Measurements from ENCODE around the gene PKHD1.

Gene PKHD1

DNA sequence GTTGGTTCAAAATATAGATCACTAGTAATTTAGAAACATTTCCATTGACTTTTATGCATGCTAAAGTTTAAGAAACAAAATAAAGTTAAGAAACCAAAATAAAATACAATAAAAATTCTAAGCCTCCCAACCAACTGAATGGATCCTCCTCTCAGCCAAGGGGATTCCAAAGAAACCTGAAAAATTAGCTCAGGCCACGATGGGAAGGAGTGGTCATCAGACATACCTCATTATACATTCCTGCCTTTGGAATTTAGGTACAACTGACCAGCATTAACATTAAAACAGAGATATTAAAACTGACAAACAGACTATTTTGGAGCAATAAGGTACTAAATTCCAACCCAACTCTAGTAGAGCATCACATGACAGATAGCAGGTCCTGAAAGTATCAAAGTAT, 275.2 kb downstream of the PKHD1 start:
- ChIA-PET POLR2A (no interaction called here), CTCF (no interaction called here)
- no peak for DNase-seq (ENCODE audit: extremely low spot score)
- TF ChIP-seq FOXK2 (IDR thresholded peaks at IDR 0.05) (no peak), ELF4 (IDR thresholded peaks at IDR 0.05) (no peak), CTBP1 (IDR thresholded peaks at IDR 0.05; ENCODE audit: borderline replicate concordance) (no peak), BHLHE40 (IDR thresholded peaks at IDR 0.05; ENCODE audit: borderline replicate concordance) (no peak), NFRKB (IDR thresholded peaks at IDR 0.05) (no peak), SP1 (IDR thresholded peaks at IDR 0.05) (no peak), FOXA1 (IDR thresholded peaks at IDR 0.05) (no peak), SUZ12 (IDR thresholded peaks at IDR 0.05) (no peak), TARDBP (IDR thresholded peaks at IDR 0.05) (no peak), ARNT (IDR thresholded peaks at IDR 0.05) (no peak), ZNF384 (IDR thresholded peaks at IDR 0.05) (no peak), LEF1 (IDR thresholded peaks at IDR 0.05; ENCODE audit: borderline replicate concordance) (no peak), HDGF (IDR thresholded peaks at IDR 0.05; ENCODE audit: borderline replicate concordance) (no peak)
- TF ChIP-seq, protein P1, sequence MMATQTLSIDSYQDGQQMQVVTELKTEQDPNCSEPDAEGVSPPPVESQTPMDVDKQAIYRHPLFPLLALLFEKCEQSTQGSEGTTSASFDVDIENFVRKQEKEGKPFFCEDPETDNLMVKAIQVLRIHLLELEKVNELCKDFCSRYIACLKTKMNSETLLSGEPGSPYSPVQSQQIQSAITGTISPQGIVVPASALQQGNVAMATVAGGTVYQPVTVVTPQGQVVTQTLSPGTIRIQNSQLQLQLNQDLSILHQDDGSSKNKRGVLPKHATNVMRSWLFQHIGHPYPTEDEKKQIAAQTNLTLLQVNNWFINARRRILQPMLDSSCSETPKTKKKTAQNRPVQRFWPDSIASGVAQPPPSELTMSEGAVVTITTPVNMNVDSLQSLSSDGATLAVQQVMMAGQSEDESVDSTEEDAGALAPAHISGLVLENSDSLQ (IDR thresholded peaks at IDR 0.05) = no peak

DNA sequence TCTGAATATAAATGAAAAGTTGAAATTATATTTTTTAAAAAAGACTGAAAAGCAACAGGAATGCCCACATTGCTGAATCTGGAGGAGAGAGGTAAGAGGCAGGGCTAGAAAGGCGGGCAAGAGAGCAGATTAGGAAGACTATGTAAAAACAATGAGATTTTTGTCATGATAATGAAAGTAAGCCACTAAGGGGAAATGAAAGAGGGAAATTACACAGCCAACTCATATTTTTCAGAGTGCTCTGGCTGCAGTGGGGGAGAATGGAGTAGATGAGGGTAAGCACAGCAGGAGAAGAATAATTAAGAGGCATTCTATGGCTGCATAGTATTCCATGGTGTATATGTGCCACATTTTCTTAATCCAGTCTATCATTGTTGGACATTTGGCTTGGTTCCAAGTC, 281.9 kb downstream of the PKHD1 start:
- CTCF ChIA-PET = no interaction called here
- DNase-seq (ENCODE audit: extremely low spot score) = no peak

DNA sequence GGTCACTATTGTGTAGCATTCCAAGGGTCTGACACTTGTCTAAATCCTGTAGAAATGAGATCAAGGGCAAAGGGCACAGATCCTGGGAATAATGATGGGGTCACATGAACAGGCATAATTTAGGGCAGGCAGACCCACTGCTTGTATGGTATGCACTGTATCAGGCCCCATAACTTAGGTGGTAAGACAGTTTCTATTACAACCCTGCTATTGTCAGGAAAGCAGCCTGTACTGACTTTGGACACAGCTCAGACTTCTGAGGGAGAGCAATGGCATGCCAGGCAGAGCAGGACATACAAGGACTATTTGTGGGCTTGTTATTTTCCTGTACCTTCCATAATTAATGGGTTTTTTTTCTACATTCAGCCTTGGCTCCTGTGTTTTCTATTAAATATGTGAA, 286.8 kb downstream of the PKHD1 start:
- POLR2A ChIA-PET = no interaction called here
- CTCF ChIA-PET = no interaction called here
- TF ChIP-seq L3MBTL2 (conservative IDR thresholded peaks at IDR 0.05) (no peak), FOXM1 (IDR thresholded peaks at IDR 0.05; ENCODE audit: borderline replicate concordance) (no peak), SUZ12 (IDR thresholded peaks at IDR 0.05) (no peak), LEF1 (IDR thresholded peaks at IDR 0.05; ENCODE audit: borderline replicate concordance) (no peak), CTBP1 (IDR thresholded peaks at IDR 0.05; ENCODE audit: borderline replicate concordance) (no peak), ARNT (IDR thresholded peaks at IDR 0.05) (no peak), FOXK2 (IDR thresholded peaks at IDR 0.05) (no peak), ELF4 (IDR thresholded peaks at IDR 0.05) (no peak), ZNF384 (IDR thresholded peaks at IDR 0.05) (no peak), FOXA1 (IDR thresholded peaks at IDR 0.05) (no peak), BHLHE40 (IDR thresholded peaks at IDR 0.05; ENCODE audit: borderline replicate concordance) (no peak), NFRKB (IDR thresholded peaks at IDR 0.05) (no peak), SP1 (IDR thresholded peaks at IDR 0.05) (no peak), TARDBP (IDR thresholded peaks at IDR 0.05) (no peak), HDGF (IDR thresholded peaks at IDR 0.05; ENCODE audit: borderline replicate concordance) (no peak)
- TF ChIP-seq, protein P1 (IDR thresholded peaks at IDR 0.05) = no peak
- DNase-seq (ENCODE audit: extremely low spot score) = no peak

More for the DNA sequence above, 281.9 kb downstream of the PKHD1 start:
- POLR2A ChIA-PET = no interaction called here
- TF ChIP-seq FOXK2 (IDR thresholded peaks at IDR 0.05) (no peak), LEF1 (IDR thresholded peaks at IDR 0.05; ENCODE audit: borderline replicate concordance) (no peak), L3MBTL2 (conservative IDR thresholded peaks at IDR 0.05) (no peak), NFRKB (IDR thresholded peaks at IDR 0.05) (no peak), ELF4 (IDR thresholded peaks at IDR 0.05) (no peak), BHLHE40 (IDR thresholded peaks at IDR 0.05; ENCODE audit: borderline replicate concordance) (no peak), SP1 (IDR thresholded peaks at IDR 0.05) (no peak), ZNF384 (IDR thresholded peaks at IDR 0.05) (no peak), ARNT (IDR thresholded peaks at IDR 0.05) (no peak), HDGF (IDR thresholded peaks at IDR 0.05; ENCODE audit: borderline replicate concordance) (no peak), FOXM1 (IDR thresholded peaks at IDR 0.05; ENCODE audit: borderline replicate concordance) (no peak), CTBP1 (IDR thresholded peaks at IDR 0.05; ENCODE audit: borderline replicate concordance) (no peak)
- TF ChIP-seq, protein P1 (IDR thresholded peaks at IDR 0.05) = no peak

DNA sequence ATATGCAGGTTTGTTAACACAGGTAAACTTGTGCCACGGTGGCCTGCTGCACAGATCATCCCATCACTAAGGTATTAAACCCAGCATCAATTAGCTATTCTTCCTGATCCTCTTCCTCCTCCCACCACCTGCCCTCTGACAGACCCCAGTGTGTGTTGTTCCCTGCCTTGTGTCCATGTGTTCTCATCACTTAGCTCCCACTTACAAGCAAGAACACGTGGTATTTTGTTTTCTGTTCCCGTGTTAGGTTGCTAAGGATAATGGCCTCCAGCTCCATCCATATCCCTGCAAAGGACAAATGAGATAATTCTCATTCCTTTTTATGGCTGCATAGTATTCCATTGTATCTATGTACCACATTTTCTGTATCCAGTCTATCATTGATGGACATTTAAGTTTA, 294.0 kb downstream of the PKHD1 start:
- POLR2A ChIA-PET = no interaction called here
- no peak for TF ChIP-seq CTBP1 (IDR thresholded peaks at IDR 0.05; ENCODE audit: borderline replicate concordance)
- CTCF ChIA-PET = no interaction called here
- no peak for DNase-seq (ENCODE audit: extremely low spot score)

DNA sequence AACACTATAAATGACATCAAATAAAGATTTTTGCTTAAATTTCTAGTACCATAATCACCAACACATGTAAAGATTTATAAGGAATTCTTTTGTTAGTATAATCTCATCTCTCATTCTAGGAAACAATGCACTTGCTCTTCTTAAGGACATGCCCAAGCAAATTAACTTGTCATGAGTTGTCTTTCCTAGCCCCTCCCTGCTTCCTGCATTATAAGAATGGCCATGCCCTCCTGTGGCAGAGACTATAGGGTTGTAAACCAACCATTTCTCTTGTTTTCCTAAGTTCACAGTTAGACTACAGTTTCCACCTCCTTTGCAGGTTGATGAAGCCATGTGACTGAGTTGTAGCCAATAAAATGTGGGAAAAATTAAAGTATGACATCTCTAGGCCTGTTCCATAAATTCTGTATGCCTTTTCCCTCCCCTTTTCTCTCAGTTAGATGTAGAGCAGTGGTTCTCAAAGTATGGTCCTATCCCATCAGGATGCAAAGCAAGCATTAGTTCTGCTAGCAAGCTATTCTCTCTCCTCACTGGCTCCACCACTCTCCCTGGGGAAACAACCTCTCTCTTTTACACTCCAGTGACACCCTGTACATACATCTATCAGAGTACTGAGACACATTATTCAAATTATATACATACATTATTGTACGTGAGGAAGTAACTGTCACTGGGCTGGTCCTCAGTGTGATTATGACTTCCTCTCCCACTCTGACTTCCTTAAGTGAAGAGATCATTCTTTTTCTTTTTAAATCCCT, 295.0 kb downstream of the PKHD1 start:
- CTCF ChIA-PET = no interaction called here
- no peak for DNase-seq (ENCODE audit: extremely low spot score)
- TF ChIP-seq TARDBP (IDR thresholded peaks at IDR 0.05) = no peak
- no peak for TF ChIP-seq FOXK2 (IDR thresholded peaks at IDR 0.05)
- TF ChIP-seq FOXM1 (IDR thresholded peaks at IDR 0.05; ENCODE audit: borderline replicate concordance) = no peak
- TF ChIP-seq BHLHE40 (IDR thresholded peaks at IDR 0.05; ENCODE audit: borderline replicate concordance) = no peak
- no peak for TF ChIP-seq SP1 (IDR thresholded peaks at IDR 0.05)
- POLR2A ChIA-PET = no interaction called here

DNA sequence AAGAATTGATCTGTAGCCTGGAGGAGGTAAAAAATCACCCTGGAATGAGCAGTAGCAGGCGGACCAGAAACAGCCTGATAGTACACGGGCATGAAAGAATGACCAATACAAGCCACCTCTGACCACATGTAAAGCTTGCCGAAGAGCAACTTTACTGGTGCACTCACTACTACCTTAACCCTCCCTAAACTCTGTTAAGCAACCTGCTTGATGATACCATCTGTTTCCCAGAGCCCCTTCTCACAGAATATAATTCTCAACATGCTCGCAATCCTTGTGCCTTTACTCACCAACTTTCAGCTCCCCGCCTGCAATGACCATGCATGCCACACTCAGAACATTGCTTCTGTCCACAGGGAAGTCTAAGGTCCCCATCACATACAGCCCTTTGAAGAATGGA, 296.5 kb downstream of the PKHD1 start:
- ChIA-PET CTCF (no interaction called here), POLR2A (no interaction called here)
- no peak for DNase-seq (ENCODE audit: extremely low spot score)
- TF ChIP-seq FOXM1 (IDR thresholded peaks at IDR 0.05; ENCODE audit: borderline replicate concordance) (no peak), NFRKB (IDR thresholded peaks at IDR 0.05) (no peak), BHLHE40 (IDR thresholded peaks at IDR 0.05; ENCODE audit: borderline replicate concordance) (no peak), LEF1 (IDR thresholded peaks at IDR 0.05; ENCODE audit: borderline replicate concordance) (no peak), SUZ12 (IDR thresholded peaks at IDR 0.05) (no peak), FOXK2 (IDR thresholded peaks at IDR 0.05) (no peak)
